Breast epithelium (tissue), 3 donors: Measurements from ENCODE around the gene FAF1.

ENCODE experiments used
- POLR2A ChIP-seq: fragments of 450-650 bp; IDR thresholded peaks from one replicate; pipeline ENCODE4 v1.6.1; 2016; ENCODE audit warnings: antibody characterized with exemption, mild to moderate bottlenecking, moderate library complexity
- POLR2AphosphoS5 ChIP-seq, 3 donors: sonication (generic); formaldehyde crosslinking; IDR thresholded peaks; one replicate each; pipeline ENCODE4 v1.6.1; 2017; ENCODE audit warnings: antibody characterized with exemption in 3 of 3
- TF ChIP-seq, protein P1 (sequence below), 3 donors: fragments of 450-650 bp; IDR thresholded peaks; one replicate each; pipeline ENCODE4 v1.5.1; 2016 to 2017; ENCODE audit warnings: antibody characterized with exemption in 3 of 3, mild to moderate bottlenecking in 3 of 3, moderate library complexity in 3 of 3

DNA sequence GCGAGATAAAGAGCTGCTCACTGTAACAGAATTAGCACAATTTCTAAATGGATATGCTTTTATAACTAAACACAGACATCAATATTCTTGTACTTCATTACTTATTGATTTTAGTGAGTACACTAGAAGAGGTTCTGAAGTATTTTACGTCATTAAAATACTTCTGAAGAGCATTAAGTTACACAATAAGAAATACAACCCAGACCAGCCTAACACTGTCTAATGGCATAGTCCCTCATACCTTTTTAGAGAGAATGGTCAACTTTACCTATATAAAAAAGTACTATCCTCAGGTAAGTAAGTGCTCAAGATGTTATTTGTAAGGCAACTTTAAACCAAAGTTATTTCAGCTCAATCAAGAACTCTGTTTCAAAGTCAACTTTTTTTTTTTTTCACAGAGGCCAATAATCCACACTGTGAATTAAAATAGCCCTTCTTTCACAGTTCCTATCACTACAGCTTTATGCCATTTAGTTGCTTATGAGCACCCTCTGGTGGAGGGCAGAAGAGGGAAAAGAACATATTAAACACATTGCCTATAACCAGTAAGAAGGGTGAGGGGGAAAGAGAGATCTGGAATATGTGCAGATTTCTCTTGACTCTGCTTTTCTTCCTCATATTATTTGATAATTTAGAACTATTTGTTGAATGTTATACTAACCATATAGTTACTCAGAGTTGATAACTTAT is 354.7 kb downstream of the FAF1 start:
- TF ChIP-seq, protein P1, sequence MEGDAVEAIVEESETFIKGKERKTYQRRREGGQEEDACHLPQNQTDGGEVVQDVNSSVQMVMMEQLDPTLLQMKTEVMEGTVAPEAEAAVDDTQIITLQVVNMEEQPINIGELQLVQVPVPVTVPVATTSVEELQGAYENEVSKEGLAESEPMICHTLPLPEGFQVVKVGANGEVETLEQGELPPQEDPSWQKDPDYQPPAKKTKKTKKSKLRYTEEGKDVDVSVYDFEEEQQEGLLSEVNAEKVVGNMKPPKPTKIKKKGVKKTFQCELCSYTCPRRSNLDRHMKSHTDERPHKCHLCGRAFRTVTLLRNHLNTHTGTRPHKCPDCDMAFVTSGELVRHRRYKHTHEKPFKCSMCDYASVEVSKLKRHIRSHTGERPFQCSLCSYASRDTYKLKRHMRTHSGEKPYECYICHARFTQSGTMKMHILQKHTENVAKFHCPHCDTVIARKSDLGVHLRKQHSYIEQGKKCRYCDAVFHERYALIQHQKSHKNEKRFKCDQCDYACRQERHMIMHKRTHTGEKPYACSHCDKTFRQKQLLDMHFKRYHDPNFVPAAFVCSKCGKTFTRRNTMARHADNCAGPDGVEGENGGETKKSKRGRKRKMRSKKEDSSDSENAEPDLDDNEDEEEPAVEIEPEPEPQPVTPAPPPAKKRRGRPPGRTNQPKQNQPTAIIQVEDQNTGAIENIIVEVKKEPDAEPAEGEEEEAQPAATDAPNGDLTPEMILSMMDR (IDR thresholded peaks at IDR 0.05), result peak in 1 of 3 donors; percentile 19
- TF ChIP-seq POLR2A (no peak), POLR2AphosphoS5 (IDR thresholded peaks at IDR 0.05) (no peak)
